Lower leg skin (tissue), 3 donors: ENCODE data around the gene CPXM2.

Experiments
- POLR2A ChIP-seq, 2 donors: fragments of 450-650 bp; IDR thresholded peaks; one replicate each; pipeline ENCODE4 v1.6.1; 2016 to 2017; ENCODE audit warnings: antibody characterized with exemption in 2 of 2, mild to moderate bottlenecking in 1 of 2, moderate library complexity in 1 of 2
- TF ChIP-seq, protein P1 (sequence below), 3 donors: fragments of 450-650 bp; IDR thresholded peaks; one replicate each; pipeline ENCODE4 v1.5.1; 2016; ENCODE audit warnings: antibody characterized with exemption in 3 of 3, mild to moderate bottlenecking in 3 of 3, moderate library complexity in 2 of 3

DNA sequence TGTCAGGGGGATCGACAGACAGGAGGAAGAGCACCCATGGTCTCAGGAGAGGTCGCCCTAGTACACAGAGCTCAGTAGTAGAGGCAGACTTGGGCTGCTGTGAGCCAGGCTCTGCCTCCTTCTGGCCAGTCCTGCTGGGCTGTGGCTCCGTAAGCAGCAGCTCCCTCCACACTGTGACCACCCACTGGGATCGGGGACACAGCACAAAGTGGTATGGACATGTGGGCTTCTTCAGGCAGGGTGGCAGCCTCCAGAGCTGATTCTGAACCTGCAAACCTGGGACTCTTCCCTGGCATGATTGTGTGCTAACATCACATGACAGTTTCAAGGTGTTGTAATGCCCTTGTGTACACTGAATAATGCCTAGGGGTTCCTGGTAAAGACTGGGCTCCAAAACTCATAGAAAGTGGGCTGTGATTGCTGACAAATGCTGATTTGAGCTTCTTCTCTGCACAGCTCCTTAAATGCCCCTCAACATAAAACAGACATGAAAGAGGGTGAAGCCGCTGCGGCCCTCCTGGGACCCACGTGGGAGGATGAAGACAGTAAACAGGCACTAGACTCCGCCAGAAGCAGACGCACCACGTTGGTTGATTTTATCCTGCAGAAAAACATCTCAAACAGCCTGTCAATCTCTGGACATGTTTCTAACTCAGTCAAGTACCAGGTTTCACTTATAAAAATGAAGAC is 148.7 kb downstream of the CPXM2 start:
- TF ChIP-seq, protein P1, sequence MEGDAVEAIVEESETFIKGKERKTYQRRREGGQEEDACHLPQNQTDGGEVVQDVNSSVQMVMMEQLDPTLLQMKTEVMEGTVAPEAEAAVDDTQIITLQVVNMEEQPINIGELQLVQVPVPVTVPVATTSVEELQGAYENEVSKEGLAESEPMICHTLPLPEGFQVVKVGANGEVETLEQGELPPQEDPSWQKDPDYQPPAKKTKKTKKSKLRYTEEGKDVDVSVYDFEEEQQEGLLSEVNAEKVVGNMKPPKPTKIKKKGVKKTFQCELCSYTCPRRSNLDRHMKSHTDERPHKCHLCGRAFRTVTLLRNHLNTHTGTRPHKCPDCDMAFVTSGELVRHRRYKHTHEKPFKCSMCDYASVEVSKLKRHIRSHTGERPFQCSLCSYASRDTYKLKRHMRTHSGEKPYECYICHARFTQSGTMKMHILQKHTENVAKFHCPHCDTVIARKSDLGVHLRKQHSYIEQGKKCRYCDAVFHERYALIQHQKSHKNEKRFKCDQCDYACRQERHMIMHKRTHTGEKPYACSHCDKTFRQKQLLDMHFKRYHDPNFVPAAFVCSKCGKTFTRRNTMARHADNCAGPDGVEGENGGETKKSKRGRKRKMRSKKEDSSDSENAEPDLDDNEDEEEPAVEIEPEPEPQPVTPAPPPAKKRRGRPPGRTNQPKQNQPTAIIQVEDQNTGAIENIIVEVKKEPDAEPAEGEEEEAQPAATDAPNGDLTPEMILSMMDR (IDR thresholded peaks at IDR 0.05): no peak
- no peak for TF ChIP-seq POLR2A (IDR thresholded peaks at IDR 0.05)
